DMS53 treated with DMSO at 0.1 percent for 48 hours (cell line): ENCODE measurements around the gene ETV1.

ENCODE experiments used
- DNase-seq: peaks from one replicate; lab custom pipeline; 2025; ENCODE audit not compliant: unreplicated experiment; lab: John Stamatoyannopoulos, UW

ETV1 gene

GRCh38 chr7:13989126-13989948 is at the start of gene ETV1:
ETV1 (minus strand) TSS chr7:13989666; CDS start chr7:13989052, 614 bp downstream.
- peak; percentile 41 for DNase-seq

GRCh38 chr7:14024406-14024805 is 34.9 kb upstream of the ETV1 start:
- DNase-seq, result no peak

- DNase-seq, result no peak
Observed at GRCh38 chr7:14023838-14024237, 34.4 kb upstream of the ETV1 start.

- DNase-seq, result no peak
Observed at GRCh38 chr7:14023342-14023741, 33.9 kb upstream of the ETV1 start.

- no peak for DNase-seq
Observed at GRCh38 chr7:14021069-14021468, 31.6 kb upstream of the ETV1 start.

- no peak for DNase-seq
Observed at GRCh38 chr7:14020339-14020900, 31.0 kb upstream of the ETV1 start.

- DNase-seq, result no peak
Observed at GRCh38 chr7:14018751-14019150, 29.3 kb upstream of the ETV1 start.

- DNase-seq, result no peak
Observed at GRCh38 chr7:14016950-14017349, 27.5 kb upstream of the ETV1 start.

- no peak for DNase-seq
Observed at GRCh38 chr7:14013898-14014297, 24.4 kb upstream of the ETV1 start.

- DNase-seq, result no peak
Observed at GRCh38 chr7:14009453-14010418, 20.3 kb upstream of the ETV1 start.

- no peak for DNase-seq
Observed at GRCh38 chr7:14001139-14001538, 11.7 kb upstream of the ETV1 start.

- no peak for DNase-seq
Observed at GRCh38 chr7:14000247-14000646, 10.8 kb upstream of the ETV1 start.

- no peak for DNase-seq
Observed at GRCh38 chr7:13998866-13999265, 9.4 kb upstream of the ETV1 start.

GRCh38 chr7:13992596-13992964 is 3.1 kb upstream of the ETV1 start:
- DNase-seq, result no peak

- DNase-seq, result no peak
Observed at GRCh38 chr7:13991791-13992595, 2.5 kb upstream of the ETV1 start.

- DNase-seq, result peak; percentile 98
Observed at GRCh38 chr7:13990984-13991790, 1.7 kb upstream of the ETV1 start.

- peak; percentile 94 for DNase-seq
Observed at GRCh38 chr7:13990319-13990983, 985 bp upstream of the ETV1 start.

- no peak for DNase-seq
Observed at GRCh38 chr7:13989949-13990305, 461 bp upstream of the ETV1 start.

- DNase-seq, result no peak
Observed at GRCh38 chr7:13988731-13989125, 738 bp downstream of the ETV1 start.

- DNase-seq, result no peak
Observed at GRCh38 chr7:13988065-13988464, 1.4 kb downstream of the ETV1 start.
